Glomerular endothelial cell (primary cell): ENCODE data around the gene TM9SF2. TPM values are rescaled to one million over a fixed set of nuclear protein-coding genes. Genes with fewer than 3 reads are reported as not detected.

Experiments used
- total RNA-seq: library from RNA; depleted of rRNA; stranded (reverse); fragments of >200 nt; gene quantifications from 2 replicates; pipeline ENCODE4 v1.2.3, GENCODE V29; 2015

Gene TM9SF2
- total RNA-seq, 1 donor from 2014 or later, result 112 TPM

Other genes with a start within 250 kb of the TM9SF2 start
- gene GPR18, start 243.1 kb upstream of the TM9SF2 start, total RNA-seq, result not detected in 2 replicates
- gene GPR183, start 194.1 kb upstream of the TM9SF2 start, total RNA-seq, result 0.10 and 0.58 TPM in 2 replicates
- 2.3 and 2.6 TPM in 2 replicates for gene CLYBL, start 105.2 kb downstream of the TM9SF2 start, total RNA-seq